Measurements from ENCODE around the gene FGGY.

FGGY gene

DNA sequence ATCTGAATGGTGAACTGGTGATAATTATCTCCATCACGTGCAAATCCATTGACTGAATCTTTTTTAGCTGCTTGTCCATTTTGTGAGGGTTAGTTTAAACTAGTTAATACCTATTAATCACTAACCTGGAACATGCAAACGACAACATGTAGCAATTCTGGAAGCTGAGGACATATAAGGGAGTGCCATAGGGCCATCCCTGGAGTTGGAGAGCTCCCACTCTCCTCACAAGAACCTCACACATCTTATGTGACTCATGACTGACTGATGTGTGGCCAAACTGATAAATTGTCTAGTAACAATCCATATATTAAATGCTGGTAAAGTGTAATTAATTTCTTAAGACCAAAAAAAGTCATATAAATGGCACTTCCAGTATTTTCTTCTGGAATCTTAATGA is 454.9 kb downstream of the FGGY start:
- DNase-seq: no peak

DNA sequence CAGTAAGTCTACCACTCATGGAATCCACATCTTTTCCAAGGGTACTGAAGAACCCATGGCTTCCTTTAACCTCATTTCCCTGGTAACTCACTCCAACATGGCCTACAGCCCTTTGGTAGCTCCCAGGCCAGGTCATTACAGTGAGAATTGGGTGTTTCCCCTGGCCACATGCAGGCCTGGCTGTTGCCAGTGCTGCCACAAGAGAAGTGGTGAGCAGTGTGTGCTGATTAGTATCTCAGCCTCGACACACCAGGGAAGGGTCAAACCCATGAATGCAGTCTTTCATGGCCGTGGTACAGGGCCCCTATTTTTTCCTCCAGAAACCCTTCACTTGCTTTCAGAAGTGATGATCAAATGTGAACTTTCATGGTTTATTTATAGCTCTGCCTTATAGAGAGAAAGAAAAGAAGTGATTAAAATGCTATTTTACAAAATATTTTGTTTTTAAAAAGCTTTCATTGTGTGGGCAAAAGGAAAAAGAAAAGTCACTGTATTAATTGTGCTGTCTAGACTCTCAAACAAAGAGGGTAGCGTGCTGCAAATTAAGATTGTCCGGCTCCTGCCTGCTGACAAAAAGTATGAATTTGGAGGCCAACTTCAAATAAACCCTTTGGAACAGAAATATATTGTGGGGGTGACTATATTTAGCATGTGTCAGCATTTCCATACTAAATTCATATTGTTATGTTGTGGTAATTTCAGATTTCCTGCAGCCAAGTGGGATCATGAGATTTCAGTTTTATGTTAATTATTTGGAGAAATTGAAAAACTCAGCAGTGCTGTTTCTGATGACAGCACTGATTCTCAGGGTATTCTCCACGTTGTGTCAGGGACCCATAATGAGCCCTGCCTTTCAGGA is 455.9 kb downstream of the FGGY start:
- no peak for DNase-seq

DNA sequence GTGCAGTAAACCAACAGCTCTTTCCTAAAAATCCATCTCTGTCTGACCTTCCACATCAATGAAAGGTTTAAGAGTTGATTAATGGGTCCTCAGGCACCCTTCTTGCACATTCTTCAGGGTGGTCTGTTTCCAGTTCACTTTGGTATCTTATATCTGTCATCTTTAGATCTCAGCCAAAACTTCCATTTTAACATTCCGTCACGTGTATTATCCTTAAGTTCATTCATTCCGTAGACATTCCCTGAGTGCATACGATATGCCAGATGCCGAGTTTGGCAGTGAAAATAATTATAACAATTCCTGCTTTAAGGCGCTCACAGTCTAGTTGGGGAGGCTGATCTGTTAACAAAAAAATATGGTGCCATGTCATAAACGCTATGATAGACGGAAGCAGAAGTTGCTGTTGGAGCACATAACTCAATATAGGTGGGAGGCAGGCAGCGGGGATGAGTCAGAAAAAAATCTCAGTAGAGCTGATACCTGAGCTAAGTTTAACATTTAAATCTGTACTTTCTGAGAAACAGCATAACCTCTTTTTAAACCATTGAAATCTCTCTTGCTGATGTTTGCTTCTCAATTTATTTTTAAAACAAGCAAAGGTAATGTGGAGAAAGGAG is 458.3 kb downstream of the FGGY start:
- DNase-seq: no peak

DNA sequence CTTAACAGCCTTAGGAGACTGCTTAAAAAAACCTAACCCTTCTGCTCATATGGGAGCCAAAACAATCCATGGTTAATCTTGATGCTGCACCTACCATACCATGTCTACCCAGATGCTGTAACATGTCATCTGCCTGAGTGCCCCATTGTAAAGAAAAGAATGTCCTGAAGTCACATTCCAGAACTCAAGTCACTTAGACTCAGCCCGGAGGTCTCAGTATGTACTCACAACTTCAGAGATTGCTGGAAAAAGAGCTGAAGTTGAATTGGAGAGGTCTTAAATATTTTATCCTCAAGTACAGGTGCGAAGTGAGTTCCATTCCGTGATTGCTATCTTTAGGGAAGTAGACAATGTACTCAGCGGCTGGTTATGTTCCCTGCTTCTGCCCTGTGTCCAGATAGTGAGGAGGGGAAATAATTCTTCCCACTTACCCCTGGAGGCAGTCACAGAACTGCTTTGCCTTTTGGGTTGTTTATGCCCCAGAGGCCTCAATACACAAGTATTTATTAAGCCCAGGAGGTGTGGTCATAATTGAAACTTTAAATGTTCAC is 460.4 kb downstream of the FGGY start:
- no peak for DNase-seq

DNA sequence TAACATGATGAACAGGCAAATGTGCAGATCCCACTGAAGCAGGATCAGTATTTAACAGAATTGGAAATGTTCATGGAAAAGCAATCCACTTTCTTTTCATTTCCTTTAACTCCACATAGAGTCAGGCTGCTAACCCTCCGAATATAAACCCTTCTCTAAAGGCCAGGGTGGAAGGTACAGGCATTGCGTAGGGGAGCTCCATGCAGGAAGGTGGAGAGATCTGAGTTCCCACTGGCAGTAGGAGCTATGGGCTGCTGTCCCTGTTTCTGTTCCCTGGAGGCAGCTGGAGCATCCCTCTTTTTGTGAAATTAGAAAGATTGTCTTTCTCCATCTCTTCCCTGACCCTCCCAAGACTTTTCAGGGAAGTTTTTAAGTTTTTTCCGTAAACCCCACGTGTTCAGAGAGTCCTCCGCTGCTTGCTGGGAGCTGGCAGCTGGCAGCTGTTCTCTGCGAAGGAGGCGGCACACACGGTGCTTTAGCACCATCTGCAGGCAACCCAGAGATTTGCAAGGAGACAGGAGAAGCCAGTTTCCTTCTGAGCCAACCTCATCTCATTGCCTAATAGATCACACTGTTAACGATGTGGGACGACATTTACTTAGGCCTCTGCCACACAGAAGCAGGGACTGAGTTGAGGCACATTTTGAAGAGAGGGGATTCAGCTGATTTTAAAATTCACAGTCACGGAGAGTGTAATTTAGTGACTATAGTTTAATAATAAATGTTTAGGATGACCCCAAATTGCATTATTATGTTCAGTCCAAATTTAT is 462.4 kb downstream of the FGGY start:
- peak; percentile 59 for DNase-seq

DNA sequence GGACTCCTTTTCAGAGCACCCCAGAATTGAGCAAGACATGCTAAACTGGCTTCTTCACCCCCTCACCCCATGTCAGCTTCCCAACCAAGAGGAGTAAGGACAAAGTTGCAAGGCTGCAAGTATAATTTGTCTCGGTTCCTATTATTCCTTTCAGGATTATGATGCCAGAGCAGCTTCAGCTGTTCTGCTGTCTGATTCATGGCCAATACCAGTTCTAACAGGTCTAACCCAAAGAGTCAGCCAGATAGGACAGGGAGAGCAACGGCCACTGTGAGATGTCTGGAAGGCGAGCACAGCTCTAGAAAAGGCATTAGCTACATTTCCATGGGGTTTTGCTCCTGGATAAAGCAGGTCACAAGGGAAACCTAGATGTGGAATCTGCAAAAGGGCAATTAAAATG is 464.5 kb downstream of the FGGY start:
- DNase-seq: no peak

DNA sequence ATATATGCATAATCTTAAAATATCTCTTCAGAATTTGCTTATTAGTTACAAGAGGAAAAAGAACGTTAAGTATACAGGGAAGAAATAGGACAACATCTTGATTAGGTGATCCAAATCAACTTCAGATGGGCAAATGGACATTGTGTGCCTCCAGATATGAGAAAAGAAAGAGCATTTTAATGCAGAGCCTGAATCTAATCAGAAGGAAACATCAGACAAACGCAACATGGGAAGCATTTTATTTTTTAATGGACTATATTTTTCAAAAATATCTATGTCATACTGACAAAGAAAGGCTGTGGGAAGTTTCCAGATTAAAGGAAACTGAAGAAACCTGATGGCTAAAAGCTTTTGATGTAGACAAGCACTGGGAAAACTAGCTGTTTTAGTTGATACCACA is 466.5 kb downstream of the FGGY start:
- no peak for DNase-seq

DNA sequence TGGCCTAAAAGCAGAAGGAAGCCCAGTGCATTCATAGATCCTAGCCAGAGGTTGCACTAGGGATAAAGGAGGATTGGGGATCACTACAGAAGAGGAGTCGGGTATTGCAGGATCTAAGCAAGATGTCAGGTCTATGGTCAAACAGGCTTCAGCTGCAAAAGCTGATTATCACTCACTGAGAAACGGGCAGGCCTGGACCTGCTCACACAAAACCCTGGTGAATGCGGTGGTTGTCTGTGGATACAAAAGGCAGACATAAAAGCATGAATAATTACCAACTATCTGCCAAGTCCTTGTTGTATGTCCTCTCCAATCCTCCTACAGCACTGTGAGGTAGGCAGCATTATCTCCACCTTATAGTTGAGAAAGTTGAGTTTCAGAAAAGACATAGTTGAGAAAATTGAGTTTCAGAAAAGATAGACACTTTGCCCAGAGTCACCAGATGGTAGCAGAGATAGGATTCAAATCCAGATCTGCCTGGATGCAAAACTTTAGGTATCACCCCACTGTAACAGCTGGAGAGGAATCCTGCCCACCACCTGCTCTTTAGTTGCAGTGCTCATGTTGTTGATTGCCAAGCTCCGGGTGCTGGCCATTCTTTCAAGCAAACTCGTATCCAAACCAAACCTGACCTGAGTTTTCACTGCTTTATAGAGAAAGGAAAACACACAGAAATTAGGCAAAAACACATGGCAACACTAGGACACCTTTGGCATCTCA is 468.3 kb downstream of the FGGY start:
- no peak for DNase-seq

DNA sequence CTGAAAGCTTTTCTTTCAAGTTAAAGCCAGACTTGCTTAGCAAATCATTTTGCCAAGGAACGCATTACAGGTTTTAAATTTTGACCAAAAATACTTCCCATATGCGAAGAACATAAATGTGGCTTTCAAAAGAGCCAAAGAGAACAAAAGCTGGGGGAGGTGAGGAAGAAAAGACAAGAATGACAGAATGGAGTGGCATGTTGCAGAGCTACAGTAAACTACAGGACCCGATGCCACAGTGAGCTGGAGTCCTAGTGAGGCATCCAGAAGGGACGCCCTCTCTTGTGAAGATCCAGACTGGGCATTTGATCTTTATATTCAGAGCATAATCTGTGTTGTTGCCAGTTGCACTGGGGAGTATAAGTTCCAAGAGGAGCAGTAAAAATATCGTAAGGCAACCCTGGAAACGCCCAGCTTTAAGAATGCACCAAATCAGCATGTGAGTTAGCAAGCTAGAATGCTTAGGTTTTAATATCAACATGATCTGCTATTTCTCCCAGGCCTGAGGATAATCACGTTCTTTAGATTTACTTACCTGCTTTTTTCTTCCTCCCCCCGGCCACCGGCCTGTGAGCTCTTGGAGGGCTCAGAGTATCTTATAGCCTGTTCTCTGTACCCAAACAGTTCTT is 469.4 kb downstream of the FGGY start:
- no peak for DNase-seq

DNA sequence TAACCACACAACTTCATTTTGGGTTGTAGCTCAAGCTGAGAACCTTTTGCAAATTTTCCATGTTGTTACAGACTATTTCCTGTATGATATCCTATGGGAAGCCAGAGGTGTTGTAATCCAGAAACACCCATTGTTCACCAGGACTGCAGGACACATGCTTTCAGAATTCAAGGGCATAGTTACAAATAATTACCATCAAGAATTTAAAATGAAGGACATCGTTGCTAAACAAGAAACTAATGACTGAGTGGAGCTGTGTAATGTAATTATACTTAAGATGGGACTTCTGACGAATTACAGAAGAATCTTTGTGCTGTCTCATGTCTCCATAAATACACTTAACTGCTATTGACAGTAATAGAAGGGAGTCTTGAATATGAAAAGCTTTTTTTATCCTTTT is 470.2 kb downstream of the FGGY start:
- no peak for DNase-seq

DNA sequence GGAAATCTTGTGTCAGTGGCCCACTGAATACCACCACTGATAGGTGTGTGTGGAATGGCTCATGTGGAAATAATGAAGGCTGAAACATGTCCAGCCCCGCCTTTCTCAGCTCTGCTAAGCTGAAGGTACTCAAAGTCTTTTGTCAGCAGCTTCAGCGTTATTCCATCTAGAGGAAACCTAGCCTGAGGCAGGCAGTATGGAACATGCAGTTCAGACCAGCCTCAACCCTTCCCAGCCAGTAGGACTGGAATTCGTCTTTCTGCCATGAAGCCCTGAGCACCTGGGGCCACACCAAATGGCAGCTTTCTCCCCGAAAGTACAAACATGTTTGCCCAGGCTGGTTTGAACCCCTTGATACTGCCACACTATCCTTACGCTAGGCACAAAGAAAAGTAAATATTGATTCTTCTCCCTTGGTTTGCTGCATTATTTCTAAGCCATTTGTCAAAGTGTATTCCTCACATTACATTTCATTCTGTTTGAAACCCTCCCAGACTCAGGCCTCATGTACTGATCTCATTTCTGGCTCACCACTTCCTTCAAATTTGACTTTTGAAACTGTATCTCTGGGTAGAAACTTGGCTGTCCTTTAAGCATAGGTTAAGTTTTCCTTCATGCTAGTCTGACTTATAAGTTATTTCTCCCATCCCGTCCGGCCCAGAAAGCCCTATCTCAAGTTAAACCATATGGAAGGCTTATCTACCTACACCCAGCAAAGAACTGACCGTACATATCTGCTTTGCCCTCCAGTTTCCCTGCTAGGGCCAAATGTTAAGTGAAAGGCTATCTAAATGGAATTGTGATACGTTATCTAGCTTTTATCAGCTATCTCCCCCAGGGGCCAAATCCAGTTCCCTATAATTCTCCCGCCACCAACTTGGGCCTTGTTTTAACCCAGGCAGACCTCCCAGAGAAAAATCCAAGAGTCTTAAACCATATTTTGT is 472.2 kb downstream of the FGGY start:
- DNase-seq: no peak

DNA sequence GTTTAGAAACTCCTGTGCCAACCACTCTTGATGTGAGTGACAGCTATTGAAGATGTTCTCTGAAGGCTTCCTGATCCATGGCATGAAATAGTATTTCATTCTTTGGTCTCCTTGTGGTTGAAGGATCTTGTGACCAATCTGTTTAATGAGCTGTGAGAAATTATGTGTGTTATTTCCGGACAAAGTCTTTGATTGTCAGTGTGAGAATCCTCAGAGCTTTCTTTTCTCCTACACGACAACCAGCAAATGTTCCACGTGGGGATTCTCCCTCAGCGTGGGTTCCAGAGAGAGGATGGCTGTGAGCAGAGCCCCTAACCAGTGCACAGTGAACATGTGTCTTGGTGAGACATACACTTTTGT is 472.8 kb downstream of the FGGY start:
- no peak for DNase-seq

DNA sequence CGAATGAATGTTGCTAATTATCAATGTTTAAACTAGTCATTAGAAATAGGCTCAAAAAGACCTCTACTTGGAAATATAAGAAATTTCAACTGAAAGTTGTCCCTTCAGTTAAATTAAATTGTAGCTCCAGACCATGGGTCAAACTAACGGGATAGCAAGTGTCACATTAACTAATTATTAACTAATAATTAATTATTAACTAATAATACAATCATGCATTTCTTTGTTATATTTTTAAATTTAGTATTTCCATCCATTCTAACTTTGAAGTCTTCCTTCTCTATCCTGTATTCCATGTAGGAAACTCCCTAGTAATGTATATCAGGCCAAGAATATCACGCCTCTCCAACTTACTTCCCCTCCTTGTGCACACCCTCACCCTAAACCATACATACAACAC is 474.5 kb downstream of the FGGY start:
- DNase-seq: no peak

DNA sequence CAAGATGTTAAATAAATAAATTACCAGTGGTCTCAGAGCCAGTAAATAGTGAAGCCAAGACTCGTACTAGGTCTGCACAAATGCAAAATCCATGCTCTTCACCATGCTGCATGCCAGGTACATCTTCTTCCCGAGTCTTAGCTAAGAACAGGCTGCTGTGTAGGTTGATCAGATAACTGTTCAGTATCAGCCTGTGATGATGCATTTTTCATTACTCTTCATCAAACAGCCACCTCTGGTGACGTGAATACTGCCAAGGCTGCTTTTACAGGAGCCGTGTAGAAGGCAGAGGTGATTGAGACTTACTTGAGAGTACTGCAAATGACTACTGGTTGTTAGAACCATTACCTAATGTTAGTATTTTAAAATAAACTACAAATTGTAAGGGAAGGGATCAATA is 478.6 kb downstream of the FGGY start:
- no peak for DNase-seq

DNA sequence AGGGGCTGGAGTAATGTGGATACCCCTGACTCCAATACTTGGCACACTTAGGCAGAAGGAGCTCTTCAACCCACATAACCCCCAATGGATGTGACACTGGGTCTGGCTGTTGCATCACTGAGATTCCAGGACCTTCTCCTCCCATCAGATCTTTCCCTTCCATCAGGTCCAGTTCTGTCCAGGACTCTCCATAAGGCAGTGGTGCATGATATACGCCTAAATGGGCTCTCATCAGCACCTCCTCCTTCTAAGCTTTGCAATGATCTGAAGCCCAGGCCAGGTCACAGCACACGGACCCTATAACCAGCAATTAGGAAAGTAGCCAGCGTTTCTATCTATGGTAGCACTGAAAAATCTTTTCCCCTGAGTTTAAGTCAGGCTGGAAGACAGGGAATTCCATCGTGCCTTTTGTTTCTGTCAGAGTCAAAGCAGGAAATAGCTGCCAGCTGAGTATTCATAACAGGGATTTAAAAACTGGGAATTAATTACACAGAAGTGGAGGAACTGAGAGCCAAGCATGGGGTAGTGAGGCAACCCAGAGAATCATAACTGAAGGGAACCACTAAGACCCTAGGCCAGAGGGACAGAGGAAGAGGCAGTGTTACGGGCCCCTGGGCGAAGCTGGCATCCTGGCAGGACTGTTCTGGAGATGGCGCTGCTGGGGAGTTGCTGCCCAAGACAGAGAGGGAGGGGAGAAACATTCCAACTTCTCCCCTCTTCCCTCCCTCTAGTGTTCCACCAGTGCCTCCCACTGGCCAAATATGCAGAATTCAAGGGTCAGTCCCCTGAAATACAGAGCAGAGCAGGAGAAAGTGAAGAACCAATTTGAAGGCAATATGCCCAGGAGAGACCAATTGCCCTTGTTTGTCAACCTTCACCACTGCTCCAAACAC is 480.3 kb downstream of the FGGY start:
- DNase-seq: no peak

DNA sequence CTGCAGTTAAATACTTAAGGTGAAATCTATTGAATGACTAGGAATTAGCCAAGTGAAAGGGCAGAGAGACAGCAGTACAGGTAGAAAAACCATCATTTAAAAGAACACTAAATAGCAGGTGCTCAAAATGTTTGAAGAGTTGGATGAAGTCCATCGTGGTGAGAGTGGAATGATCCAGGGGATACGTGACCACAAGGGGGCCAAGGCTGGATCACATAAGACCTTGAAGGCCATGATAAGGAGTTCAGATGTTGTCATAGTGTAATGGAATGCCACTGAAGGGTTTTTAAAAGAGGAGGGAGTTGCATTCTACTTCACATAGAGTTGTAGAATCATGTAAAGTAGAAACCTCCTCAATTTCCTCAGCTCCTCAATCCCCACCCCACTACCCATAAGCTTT is 483.1 kb downstream of the FGGY start:
- no peak for DNase-seq

DNA sequence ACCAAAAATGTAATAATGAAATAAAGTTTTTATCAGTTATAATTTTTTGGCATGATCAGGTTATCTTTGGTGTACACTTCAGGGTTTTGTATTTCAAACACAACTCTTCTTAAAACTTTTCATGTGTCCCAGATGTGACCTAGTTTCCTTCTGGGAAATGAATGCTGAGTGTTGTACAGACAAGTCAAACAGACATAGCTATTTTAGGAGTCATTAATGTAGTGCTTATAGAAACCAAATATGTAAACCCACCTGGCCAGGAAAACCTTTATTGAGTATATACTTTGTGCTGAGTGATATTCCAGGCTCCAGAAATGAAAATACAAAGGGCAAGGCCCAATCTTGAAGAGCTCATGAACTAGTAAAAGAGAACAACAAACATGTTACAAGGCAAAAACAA is 491.9 kb downstream of the FGGY start:
- DNase-seq: no peak

DNA sequence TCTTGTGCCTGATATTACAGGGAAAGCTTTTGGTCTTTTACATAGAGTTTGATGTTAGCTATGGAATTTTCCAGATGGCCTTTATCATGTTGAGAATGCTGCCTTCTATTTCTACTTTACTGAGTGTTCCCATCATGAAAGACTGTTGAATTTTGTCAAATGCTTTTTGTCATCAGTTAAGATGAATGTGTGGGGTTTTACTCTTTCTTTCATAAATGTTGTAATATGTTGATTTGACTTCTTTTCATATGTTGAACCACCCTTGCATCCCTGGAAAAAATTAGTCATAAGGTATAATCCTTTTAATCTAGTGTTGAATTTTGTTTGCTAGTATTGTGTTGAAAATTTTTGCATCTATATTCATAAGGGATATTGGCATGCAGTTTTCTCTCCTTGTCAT is 501.7 kb downstream of the FGGY start:
- no peak for DNase-seq

DNA sequence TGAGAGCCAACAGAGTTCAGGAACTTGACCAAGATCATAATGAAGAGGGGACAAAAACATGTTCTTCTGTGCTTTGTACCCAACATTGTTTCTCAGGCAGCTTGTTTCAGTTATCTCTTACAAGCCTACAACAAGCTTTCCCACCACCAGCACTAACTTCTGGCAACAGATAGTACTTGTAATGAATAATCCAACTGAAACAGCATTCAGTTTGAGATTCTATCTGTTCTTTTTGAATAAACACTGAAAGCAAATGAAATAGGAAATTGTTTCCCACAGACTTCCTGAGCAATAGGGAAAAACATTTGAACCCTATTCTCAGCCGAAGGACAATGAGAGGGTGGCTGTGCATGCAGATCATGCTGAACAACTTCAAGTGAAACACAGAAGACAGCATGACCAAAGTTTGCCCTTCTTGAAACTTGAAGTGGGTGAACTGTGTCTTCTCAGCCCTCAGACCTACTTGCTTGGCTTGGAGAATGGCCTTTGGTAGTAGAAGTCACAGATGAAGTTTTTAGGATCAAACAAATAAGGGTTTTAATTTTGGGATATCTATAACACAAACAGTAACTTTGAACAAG is 506.7 kb downstream of the FGGY start:
- no peak for DNase-seq

DNA sequence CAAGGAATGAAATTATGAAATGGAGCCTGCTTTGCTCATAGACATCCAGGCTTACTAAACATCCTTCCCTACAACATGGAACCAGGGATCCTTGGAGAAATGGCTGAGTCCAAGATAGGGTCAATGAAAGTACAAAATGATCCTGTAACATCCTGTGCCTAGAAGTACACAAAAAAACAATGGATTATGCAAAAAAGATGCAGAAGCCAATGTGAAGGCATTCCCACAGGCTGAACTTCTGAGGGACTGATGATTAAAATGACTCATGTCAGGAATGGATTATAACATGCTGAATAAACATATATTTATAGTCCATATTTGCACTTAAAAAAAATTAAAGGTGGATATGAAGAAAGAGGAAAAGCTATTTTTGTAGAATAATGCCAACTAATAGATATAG is 507.4 kb downstream of the FGGY start:
- no peak for DNase-seq
